AML-193 (cell line): ENCODE data around the gene DTNB.
"Not testable (repeated sequence)": the region's sequence is repeated elsewhere in the genome, so short reads cannot be mapped to it uniquely, and the experiment has no call there.

Experiments used
- DNase-seq, 2 experiments: peaks; one replicate each; lab custom pipeline; 2025; lab: John Stamatoyannopoulos, UW

Gene DTNB

GRCh38 chr2:25684577-25685473 lies 11.4 kb upstream of the DTNB start:
- no peak for DNase-seq

- no peak for DNase-seq
Observed at GRCh38 chr2:25682082-25682481, 8.7 kb upstream of the DTNB start.

- no peak for DNase-seq
Observed at GRCh38 chr2:25677877-25678276, 4.5 kb upstream of the DTNB start.

- DNase-seq = no peak
Observed at GRCh38 chr2:25674077-25674362, 643 bp upstream of the DTNB start.

GRCh38 chr2:25672494-25673299 lies 680 bp downstream of the DTNB start:
- peak; percentile 50 for DNase-seq

GRCh38 chr2:25671622-25672021 lies 1.8 kb downstream of the DTNB start:
- no peak for DNase-seq

GRCh38 chr2:25669520-25669919 lies 3.9 kb downstream of the DTNB start:
- DNase-seq = no peak

GRCh38 chr2:25666218-25666617 lies 7.2 kb downstream of the DTNB start:
- DNase-seq = no peak

- DNase-seq = not testable (repeated sequence)
Observed at GRCh38 chr2:25665429-25665828, 7.9 kb downstream of the DTNB start.

- DNase-seq = no peak
Observed at GRCh38 chr2:25664965-25665307, 8.4 kb downstream of the DTNB start.

- DNase-seq = no peak
Observed at GRCh38 chr2:25664183-25664964, 9.0 kb downstream of the DTNB start.

GRCh38 chr2:25655316-25655715 lies 18.1 kb downstream of the DTNB start:
- DNase-seq = no peak

- no peak for DNase-seq
Observed at GRCh38 chr2:25654801-25655200, 18.6 kb downstream of the DTNB start.

- DNase-seq = no peak
Observed at GRCh38 chr2:25651782-25652455, 21.5 kb downstream of the DTNB start.

GRCh38 chr2:25651066-25651465 lies 22.3 kb downstream of the DTNB start:
- DNase-seq = no peak

- DNase-seq = no peak
Observed at GRCh38 chr2:25650256-25650655, 23.1 kb downstream of the DTNB start.

- no peak for DNase-seq
Observed at GRCh38 chr2:25649786-25650185, 23.6 kb downstream of the DTNB start.

GRCh38 chr2:25642298-25642697 lies 31.1 kb downstream of the DTNB start:
- DNase-seq = no peak

- DNase-seq = no peak
Observed at GRCh38 chr2:25639696-25640095, 33.7 kb downstream of the DTNB start.

GRCh38 chr2:25639131-25639530 lies 34.2 kb downstream of the DTNB start:
- DNase-seq = no peak

GRCh38 chr2:25635797-25636196 lies 37.6 kb downstream of the DTNB start:
- DNase-seq = no peak

- not testable (repeated sequence) for DNase-seq
Observed at GRCh38 chr2:25633801-25634200, 39.6 kb downstream of the DTNB start.
